ENCODE data around the gene SART1.

Gene SART1

DNA sequence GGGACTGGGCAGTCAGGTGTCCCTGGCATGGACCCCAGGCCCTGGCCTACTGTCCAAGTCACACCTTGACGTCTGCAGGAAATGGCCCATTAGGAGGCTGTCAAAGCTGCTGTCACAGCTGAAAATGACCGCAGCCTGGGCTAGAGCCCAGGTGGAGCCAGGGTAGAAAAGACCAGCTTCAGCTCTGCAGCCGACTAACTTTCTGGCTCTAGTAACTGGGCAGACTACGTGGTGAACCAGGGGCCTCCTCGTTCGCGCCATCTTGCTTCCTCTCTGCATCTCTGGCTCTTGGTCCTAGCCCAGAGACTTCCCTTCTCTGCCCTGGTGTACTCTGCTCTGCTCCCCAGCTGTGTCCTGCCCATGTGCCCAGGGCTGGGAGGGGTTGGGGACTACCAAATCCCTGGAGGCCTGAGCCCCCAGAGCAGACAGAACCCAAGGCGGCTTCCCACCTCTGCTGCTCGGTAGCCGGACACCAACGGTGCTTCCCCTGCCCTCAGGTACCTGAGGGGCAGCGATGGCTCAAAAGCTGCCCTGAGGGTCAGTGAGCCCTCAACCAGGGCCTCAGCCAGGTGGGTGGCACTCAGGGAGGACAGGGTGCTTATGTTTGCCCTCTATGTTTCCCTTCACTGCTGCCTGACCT lies 19.7 kb downstream of the SART1 start:
- no peak overlapping the region for H3K27ac ChIP-seq (ENCODE audit: poor library complexity, severe bottlenecking)
- TF ChIP-seq, protein P1, sequence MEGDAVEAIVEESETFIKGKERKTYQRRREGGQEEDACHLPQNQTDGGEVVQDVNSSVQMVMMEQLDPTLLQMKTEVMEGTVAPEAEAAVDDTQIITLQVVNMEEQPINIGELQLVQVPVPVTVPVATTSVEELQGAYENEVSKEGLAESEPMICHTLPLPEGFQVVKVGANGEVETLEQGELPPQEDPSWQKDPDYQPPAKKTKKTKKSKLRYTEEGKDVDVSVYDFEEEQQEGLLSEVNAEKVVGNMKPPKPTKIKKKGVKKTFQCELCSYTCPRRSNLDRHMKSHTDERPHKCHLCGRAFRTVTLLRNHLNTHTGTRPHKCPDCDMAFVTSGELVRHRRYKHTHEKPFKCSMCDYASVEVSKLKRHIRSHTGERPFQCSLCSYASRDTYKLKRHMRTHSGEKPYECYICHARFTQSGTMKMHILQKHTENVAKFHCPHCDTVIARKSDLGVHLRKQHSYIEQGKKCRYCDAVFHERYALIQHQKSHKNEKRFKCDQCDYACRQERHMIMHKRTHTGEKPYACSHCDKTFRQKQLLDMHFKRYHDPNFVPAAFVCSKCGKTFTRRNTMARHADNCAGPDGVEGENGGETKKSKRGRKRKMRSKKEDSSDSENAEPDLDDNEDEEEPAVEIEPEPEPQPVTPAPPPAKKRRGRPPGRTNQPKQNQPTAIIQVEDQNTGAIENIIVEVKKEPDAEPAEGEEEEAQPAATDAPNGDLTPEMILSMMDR (IDR thresholded peaks at IDR 0.05; ENCODE audit: poor library complexity, severe bottlenecking), result no peak
- ATAC-seq (ENCODE audit: low read depth), result peak; percentile 5; the same call in 1 of the 3 replicates

DNA sequence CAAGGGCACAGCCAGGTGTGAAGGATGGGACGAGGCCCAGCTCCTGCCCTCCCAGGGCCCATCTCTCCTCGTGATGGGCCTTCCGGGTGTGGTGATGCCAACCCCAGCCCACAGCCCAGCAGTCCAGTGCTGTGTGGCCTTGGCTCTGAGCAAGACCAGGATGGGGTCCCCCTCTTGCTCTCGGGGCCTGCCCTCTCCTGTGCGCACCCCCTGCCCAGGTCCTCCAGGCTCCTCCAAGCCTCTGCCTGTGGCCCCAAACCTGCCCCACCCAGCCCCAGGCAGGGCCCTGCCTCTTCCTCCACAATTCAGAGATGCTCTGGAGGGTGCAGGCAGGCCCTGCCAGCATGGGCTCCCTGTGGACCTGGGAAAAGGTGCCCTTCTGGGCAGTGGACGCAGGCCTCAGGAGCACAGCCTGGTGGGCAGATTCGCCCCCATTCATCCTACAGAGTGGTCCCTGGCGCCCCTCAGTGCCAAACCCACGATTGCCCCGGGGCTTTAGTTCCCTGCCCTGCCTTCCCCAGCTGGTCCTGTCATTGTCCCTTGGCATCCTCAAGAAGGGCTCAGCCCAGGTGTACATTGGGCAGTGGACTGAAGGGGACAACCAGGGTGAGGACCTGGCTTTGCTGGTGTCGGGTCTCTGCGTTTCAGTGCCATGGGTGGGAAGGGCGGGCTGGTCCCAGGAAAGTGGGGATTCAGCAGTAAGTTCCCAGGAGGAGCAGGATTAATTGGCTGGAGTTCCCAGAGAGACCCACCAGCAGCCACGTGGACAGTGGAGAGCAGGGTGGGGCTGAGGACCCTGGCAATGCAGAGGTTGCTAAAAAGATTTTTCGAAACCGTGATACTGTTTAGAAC lies 20.7 kb downstream of the SART1 start:
- TF ChIP-seq, protein P1 (IDR thresholded peaks at IDR 0.05; ENCODE audit: poor library complexity, severe bottlenecking), result no peak
- DNase-seq (ENCODE audit: low spot score), result no peak

More for the DNA sequence above, 19.7 kb downstream of the SART1 start:
- Histone ChIP-seq H3K4me3 (ENCODE audit: severe bottlenecking) (no peak overlapping the region), H3K36me3 (ENCODE audit: low read depth) (peaks cover 27% of the 10 kb centered on the region), H3K4me1 (ENCODE audit: insufficient read depth, poor library complexity, severe bottlenecking) (no peaks in the 10 kb centered on the region), H3K27me3 (ENCODE audit: insufficient read depth, poor library complexity, severe bottlenecking) (no peaks in the 10 kb centered on the region), H3K9me3 (ENCODE audit: severe bottlenecking) (no peaks in the 10 kb centered on the region)
- DNase-seq (ENCODE audit: low spot score), result no peak

DNA sequence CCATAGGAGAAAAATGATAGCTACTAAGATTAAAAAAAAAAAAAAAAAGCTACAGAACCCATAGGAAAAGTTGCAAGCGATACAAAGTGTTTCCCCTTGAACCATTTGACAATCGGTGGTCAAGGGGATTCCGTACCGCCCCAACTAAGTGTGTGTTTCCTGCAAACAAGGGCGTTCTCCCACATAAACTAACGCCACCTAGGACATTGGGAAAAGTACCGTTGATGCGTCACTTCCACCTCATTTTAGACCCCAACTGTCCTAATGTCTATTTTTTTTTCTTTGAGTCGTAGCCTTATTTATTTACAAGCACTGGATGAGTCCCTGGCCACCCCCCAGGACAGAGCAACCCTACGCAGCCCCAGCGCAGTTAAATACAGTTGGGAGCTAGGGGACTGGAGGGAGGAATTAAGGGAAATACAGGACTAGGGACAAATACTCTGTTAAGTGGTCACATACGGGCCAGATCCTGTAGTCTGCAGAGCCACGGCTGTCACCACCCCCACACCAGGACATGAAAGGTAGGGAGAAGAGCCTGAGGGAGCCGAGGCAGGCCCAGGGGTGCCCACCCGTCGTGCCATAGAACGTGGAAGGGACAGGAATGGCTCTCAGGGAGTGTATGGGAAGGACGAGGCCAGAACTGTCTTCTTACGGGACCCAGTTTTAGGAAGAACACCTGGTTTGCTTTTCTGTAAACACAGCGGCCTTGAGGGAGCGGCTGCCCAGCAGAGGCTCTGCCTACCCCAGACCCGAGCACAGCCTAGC lies 21.5 kb downstream of the SART1 start:
- TF ChIP-seq, protein P1 (IDR thresholded peaks at IDR 0.05; ENCODE audit: poor library complexity, severe bottlenecking), result no peak
- no peak for ATAC-seq (ENCODE audit: low read depth)

More for the DNA sequence above, 20.7 kb downstream of the SART1 start:
- H3K27ac ChIP-seq (ENCODE audit: poor library complexity, severe bottlenecking), result no peak overlapping the region
- ATAC-seq (ENCODE audit: low read depth), result peak; percentile 19; the same call in 2 of the 3 replicates
- no peaks in the 10 kb centered on the region for H3K9me3 ChIP-seq (ENCODE audit: severe bottlenecking)
- H3K4me3 ChIP-seq (ENCODE audit: severe bottlenecking), result no peak overlapping the region
- peaks cover 19% of the 10 kb centered on the region for H3K36me3 ChIP-seq (ENCODE audit: low read depth)
- H3K4me1 ChIP-seq (ENCODE audit: insufficient read depth, poor library complexity, severe bottlenecking), result no peaks in the 10 kb centered on the region
- H3K27me3 ChIP-seq (ENCODE audit: insufficient read depth, poor library complexity, severe bottlenecking), result no peaks in the 10 kb centered on the region

DNA sequence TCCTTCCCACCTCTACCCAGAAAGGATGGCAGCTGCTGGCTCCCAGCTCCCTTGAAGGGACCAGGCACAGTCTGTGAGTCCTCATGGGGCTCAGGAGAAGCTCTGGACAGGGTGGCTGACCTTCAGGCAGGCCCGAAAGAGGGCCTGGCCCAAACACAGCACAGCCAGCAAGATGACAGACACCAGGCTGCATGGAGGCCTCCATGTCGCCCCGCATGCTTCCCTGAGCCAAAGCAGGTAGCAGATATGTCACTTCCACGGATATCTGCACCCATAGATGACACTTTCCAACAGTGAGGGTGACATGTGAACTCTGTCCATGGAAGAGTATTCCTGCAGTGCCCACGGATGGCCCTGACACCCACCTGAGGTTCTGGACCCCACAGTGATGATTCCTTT lies 22.1 kb downstream of the SART1 start:
- TF ChIP-seq, protein P1 (IDR thresholded peaks at IDR 0.05; ENCODE audit: poor library complexity, severe bottlenecking), result no peak
- Histone ChIP-seq H3K27ac (ENCODE audit: poor library complexity, severe bottlenecking) (no peak overlapping the region), H3K9me3 (ENCODE audit: severe bottlenecking) (no peaks in the 10 kb centered on the region), H3K36me3 (ENCODE audit: low read depth) (peaks cover 6% of the 10 kb centered on the region; the same call in 1 of the 2 replicates), H3K4me3 (ENCODE audit: severe bottlenecking) (no peak overlapping the region), H3K27me3 (ENCODE audit: insufficient read depth, poor library complexity, severe bottlenecking) (no peaks in the 10 kb centered on the region), H3K4me1 (ENCODE audit: insufficient read depth, poor library complexity, severe bottlenecking) (no peaks in the 10 kb centered on the region)
- ATAC-seq (ENCODE audit: low read depth), result no peak
- no peak for DNase-seq (ENCODE audit: low spot score)

More for the DNA sequence above, 21.5 kb downstream of the SART1 start:
- Histone ChIP-seq H3K4me3 (ENCODE audit: severe bottlenecking) (no peak overlapping the region), H3K4me1 (ENCODE audit: insufficient read depth, poor library complexity, severe bottlenecking) (no peaks in the 10 kb centered on the region), H3K36me3 (ENCODE audit: low read depth) (peaks cover 11% of the 10 kb centered on the region; the same call in 1 of the 2 replicates), H3K27ac (ENCODE audit: poor library complexity, severe bottlenecking) (no peak overlapping the region), H3K27me3 (ENCODE audit: insufficient read depth, poor library complexity, severe bottlenecking) (no peaks in the 10 kb centered on the region), H3K9me3 (ENCODE audit: severe bottlenecking) (no peaks in the 10 kb centered on the region)
- no peak for DNase-seq (ENCODE audit: low spot score)

All from RWPE2 (cell line).